Activated CD4-positive, alpha-beta T cell treated with anti-CD3 and anti-CD28 coated beads for 36 hours (primary cell): ENCODE results near the gene GIGYF1. TPM values are rescaled to one million over a fixed set of nuclear protein-coding genes. Genes with fewer than 3 reads are reported as not detected.
A peak's percentile ranks its signal among the peaks of the same experiment; 100 is the strongest.
"Not testable (repeated sequence)": the region's sequence is repeated elsewhere in the genome, so short reads cannot be mapped to it uniquely, and the experiment has no call there.

Experiments used
- ATAC-seq: fragments of 200-7000 bp; cut with Tn5 transposase; one replicate; pipeline ENCODE4 v1.10.0; 2021; ENCODE audit warnings: mild to moderate bottlenecking, moderate library complexity
- CTCF ChIA-PET: fragments of 350-600 bp; sonication (Branson Sonifier 250); formaldehyde crosslinking; loops from one replicate; lab custom pipeline; 2021; ENCODE audit warnings: antibody characterized with exemption; lab: Charles Lee
- POLR2A ChIA-PET: fragments of 350-600 bp; sonication (Branson Sonifier 250); formaldehyde crosslinking; loops from one replicate; lab custom pipeline; 2021; ENCODE audit warnings: antibody characterized with exemption, inconsistent platforms; lab: Charles Lee
- DNase-seq: peaks from one replicate; pipeline ENCODE4 v3.0.0-alpha.2; 2020
- H3K27ac Mint-ChIP-seq: one replicate; pipeline ENCODE4 v1.8.0; 2021; ENCODE audit warnings: mixed read lengths
- H3K27me3 Mint-ChIP-seq: one replicate; pipeline ENCODE4 v1.8.0; 2021; ENCODE audit warnings: mixed read lengths
- H3K36me3 Mint-ChIP-seq: one replicate; pipeline ENCODE4 v1.8.0; 2021; ENCODE audit warnings: low read depth, mixed read lengths
- H3K4me1 Mint-ChIP-seq: one replicate; pipeline ENCODE4 v1.8.0; 2021; ENCODE audit warnings: mixed read lengths
- H3K4me3 Mint-ChIP-seq: one replicate; pipeline ENCODE4 v1.8.0; 2021; ENCODE audit warnings: mild to moderate bottlenecking, moderate library complexity, mixed read lengths
- H3K9me3 Mint-ChIP-seq: one replicate; pipeline ENCODE4 v1.8.0; 2021; ENCODE audit warnings: low read depth, mixed read lengths
- intact Hi-C, 2 experiments: fragments of 100-400 bp; cut with DNase I in 1 of 2; cut with micrococcal nuclease in 1 of 2; formaldehyde crosslinking; loops; one replicate each; pipeline versions ENCODE4 v1.14.2 to v1.15.1; 2022 to 2024; cut with DNase I, micrococcal nuclease
- total RNA-seq, 2 experiments: library from RNA; stranded (reverse); gene quantifications; one replicate each; pipeline ENCODE4 v1.2.3, GENCODE V29; 2021

GIGYF1 gene
- total RNA-seq, 2 experiments from 2014 or later = 40.3 to 40.9 TPM

DNA sequence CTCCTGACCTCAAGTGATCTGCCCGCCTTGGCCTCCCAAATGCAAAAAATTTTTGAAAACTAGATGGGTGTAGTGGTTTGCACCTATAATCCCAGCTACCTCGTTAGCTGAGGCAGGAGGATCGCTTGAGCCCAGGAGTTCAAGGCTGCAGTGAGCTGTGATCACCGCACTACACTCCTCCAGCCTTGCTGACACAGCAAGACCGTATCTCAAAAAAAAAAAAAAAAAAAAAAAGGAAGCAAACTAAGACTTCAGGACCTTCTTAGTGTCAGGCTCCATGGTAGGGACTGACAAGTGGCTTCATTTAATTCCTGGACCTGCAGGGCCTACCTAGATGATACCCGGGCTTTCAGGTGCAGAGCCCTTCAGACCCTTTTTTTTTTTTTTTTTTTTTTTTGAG is 14.3 kb upstream of the GIGYF1 start:
- intact Hi-C loops = loop anchor here (5.0 kb wide), 4 partner anchors 129 to 509 kb away; partner anchors contain the start of genes PLOD3 (in 1 of the 2), TRIM56 (in 1 of the 2) and ZNHIT1 (in 1 of the 2)
- Mint-ChIP-seq H3K27ac (no peak overlapping the region), H3K4me1 (peaks cover 12% of the 10 kb centered on the region), H3K36me3 (peaks cover 12% of the 10 kb centered on the region), H3K9me3 (no peaks in the 10 kb centered on the region), H3K4me3 (no peak overlapping the region), H3K27me3 (no peaks in the 10 kb centered on the region)
- DNase-seq (no peak), ATAC-seq (no peak)
- POLR2A ChIA-PET = interaction anchor here (0.6 kb wide), 1 partner anchor 170 kb away, joined by 3 read pairs; the partner anchor contains the start of gene AGFG2
- CTCF ChIA-PET = interaction anchor here (2.0 kb wide), 1 partner anchor 17 kb away, joined by 11 read pairs; no protein-coding TSS in a partner anchor

DNA sequence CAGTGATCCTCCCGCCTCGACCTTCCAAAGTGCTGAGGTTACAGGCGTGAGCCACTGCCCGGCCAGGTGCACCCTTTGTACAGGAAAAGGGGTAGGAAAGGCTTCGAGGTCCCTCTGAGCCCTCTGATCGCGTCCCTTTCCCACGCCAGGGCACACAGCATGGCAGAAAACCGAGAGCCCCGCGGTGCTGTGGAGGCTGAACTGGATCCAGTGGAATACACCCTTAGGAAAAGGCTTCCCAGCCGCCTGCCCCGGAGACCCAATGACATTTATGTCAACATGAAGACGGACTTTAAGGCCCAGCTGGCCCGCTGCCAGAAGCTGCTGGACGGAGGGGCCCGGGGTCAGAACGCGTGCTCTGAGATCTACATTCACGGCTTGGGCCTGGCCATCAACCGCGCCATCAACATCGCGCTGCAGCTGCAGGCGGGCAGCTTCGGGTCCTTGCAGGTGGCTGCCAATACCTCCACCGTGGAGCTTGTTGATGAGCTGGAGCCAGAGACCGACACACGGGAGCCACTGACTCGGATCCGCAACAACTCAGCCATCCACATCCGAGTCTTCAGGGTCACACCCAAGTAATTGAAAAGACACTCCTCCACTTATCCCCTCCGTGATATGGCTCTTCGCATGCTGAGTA is 12.7 kb upstream of the GIGYF1 start:
- Mint-ChIP-seq H3K27ac (peak overlapping the region; percentile 96), H3K27me3 (no peaks in the 10 kb centered on the region), H3K4me3 (peak overlapping the region; percentile 96), H3K36me3 (peaks cover 12% of the 10 kb centered on the region), H3K9me3 (no peaks in the 10 kb centered on the region), H3K4me1 (peaks cover 12% of the 10 kb centered on the region)
- ChIA-PET POLR2A (interaction anchor here (1.0 kb wide), 2 partner anchors 435 to 511 kb away, joined by 3 to 4 read pairs; partner anchors contain the start of gene ZNHIT1), CTCF (interaction anchor here (0.7 to 3.6 kb wide), 8 partner anchors 13 to 272 kb away, joined by 3 to 104 read pairs (median 17); partner anchors contain the start of genes GIGYF1, MOSPD3 and SLC12A9)
- intact Hi-C loops = loop anchor here (1.0 to 5.0 kb wide), 9 partner anchors 12 to 511 kb away; partner anchors contain the start of genes FBXO24 (in 1 of the 2), GIGYF1 (in 1 of the 2), LRCH4 (in 1 of the 2) and MOSPD3 (in 1 of the 2)
- DNase-seq (no peak), ATAC-seq (no peak)

DNA sequence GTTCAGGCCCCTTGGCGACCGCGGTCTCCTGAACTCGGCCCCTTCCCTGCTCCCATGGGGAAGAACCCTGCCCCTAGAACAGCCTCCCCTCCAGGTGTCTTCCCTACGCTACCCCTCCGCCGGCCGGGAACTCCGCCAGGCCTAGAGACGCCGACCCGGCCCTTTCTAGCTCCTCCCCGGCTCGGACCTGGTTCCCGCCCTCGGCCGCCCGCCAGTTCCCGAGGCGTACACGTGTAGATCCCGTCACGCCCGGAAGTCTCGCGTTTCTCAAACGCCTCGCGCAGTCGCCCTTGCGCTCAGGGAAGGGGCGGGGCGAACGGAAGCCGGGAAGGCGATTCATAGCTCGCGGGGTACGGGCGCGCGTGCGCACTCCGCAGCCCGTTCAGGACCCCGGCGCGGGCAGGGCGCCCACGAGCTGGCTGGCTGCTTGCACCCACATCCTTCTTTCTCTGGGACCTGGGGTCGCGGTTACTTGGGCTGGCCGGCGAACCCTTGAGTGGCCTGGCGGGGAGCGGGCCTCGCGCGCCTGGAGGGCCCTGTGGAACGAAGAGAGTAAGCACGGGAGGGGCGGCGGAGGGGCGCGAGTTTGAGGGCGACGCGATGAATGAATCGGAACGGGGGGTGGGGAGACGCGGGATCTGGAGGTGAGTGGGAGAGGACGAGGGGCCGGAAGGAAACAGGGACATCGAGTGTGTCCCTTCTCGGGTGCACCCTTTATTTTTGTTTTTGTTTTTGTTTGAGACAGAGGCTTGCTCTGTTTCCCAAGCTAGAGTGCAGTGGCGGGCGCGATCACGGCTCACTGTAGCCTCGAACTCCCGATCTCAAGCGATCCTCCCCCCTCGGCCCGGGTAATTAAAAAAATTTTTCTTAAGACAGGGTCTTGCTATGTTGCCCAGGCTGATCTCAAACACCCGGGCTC is 12.0 kb upstream of the GIGYF1 start, which contains the start of gene POP7:
TSS of gene POP7 (plus strand) at position 369 of the 919 bp plus-strand sequence. CDS start 710 bp downstream, outside the sequence.
- H3K27ac Mint-ChIP-seq = peak within 1 kb of the TSS; percentile 96
- POLR2A ChIA-PET = interaction anchor here (0.6 to 1.6 kb wide), 22 partner anchors 9 to 604 kb away, joined by 3 to 22 read pairs (median 4); partner anchors contain the start of genes FBXO24, GNB2, LRCH4 and MEPCE
- CTCF ChIA-PET = interaction anchor here (0.6 to 3.6 kb wide), 52 partner anchors 8 to 798 kb away, joined by 3 to 104 read pairs (median 4); partner anchors contain the start of genes AGFG2, FBXO24, GIGYF1 and GPC2
- intact Hi-C loops = loop anchor here (1.0 to 5.0 kb wide), 14 partner anchors 12 to 538 kb away; partner anchors contain the start of genes FBXO24 (in 2 of the 2), GNB2 (in 2 of the 2), LRCH4 (in 2 of the 2) and SLC12A9 (in 2 of the 2)
- H3K9me3 Mint-ChIP-seq = no peaks in the 10 kb centered on the region
- H3K27me3 Mint-ChIP-seq = no peaks in the 10 kb centered on the region
- peak; percentile 99 for DNase-seq
- peaks cover 12% of the 10 kb centered on the region for H3K4me1 Mint-ChIP-seq
- peak; percentile 96 for ATAC-seq
- H3K36me3 Mint-ChIP-seq = peaks cover 12% of the 10 kb centered on the region
- H3K4me3 Mint-ChIP-seq = peak within 1 kb of the TSS; percentile 96

DNA sequence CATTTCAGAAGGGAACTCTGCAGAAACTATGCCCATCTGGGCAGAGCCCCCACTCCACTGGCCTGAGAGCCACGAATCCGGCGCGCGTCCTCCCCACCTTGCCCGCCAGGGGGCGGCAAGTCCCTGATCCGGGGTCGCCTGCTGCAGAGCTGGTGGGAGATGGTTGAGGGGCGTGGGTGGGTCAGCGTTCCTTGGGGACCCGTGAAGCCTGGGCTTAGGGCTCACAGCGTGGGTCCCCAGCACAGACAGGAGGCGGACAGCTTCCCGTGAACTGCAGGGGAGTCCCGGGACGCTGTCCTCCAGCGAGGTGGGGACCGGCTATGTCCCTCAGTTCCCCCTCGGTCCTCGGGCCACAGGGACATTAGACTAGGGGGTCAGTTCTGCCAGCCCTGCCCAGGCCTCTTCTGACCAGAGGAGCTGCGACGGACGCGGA is 11.3 kb upstream of the GIGYF1 start:
- peak; percentile 60 for ATAC-seq
- intact Hi-C loops = loop anchor here (1.0 to 5.0 kb wide), 10 partner anchors 20 to 539 kb away; partner anchors contain the start of genes GNB2 (in 2 of the 2), SLC12A9 (in 2 of the 2), FBXO24 (in 1 of the 2) and LRCH4 (in 1 of the 2)
- CTCF ChIA-PET = interaction anchor here (0.6 to 3.6 kb wide), 45 partner anchors 9 to 1257 kb away, joined by 3 to 104 read pairs (median 4); partner anchors contain the start of genes AGFG2, FBXO24, GIGYF1 and GPC2

DNA sequence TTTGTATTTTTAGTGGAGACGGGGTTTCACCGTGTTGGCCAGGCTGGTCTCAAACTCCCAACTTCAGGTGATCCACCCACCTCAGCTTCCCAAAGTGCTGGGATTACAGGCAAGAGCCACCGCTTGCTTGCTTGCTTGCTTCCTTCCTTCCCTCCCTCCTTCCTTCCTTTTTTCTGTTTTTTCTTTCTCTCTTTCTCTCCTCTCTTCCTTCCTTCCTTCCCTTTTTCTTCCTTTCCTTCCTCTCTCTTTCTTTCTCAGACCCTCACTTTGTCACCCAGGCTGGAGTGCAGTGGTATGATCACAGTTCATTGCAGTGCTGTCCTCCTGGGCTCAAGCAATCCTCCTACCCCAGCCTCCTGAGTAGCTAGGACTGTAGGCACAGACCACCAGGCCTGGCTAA is 7.0 kb upstream of the GIGYF1 start:
- H3K9me3 Mint-ChIP-seq, POLR2A ChIA-PET, H3K4me1 Mint-ChIP-seq, H3K27ac Mint-ChIP-seq, ATAC-seq, H3K36me3 Mint-ChIP-seq, intact Hi-C loops, DNase-seq, H3K4me3 Mint-ChIP-seq, H3K27me3 Mint-ChIP-seq: not testable (repeated sequence)
- CTCF ChIA-PET = interaction anchor here (0.6 to 1.0 kb wide), 3 partner anchors 24 to 380 kb away, joined by 3 read pairs; no protein-coding TSS in a partner anchor

More for the DNA sequence above, 11.3 kb upstream of the GIGYF1 start:
- Mint-ChIP-seq H3K4me1 (peaks cover 12% of the 10 kb centered on the region), H3K27ac (peak overlapping the region; percentile 96), H3K27me3 (no peaks in the 10 kb centered on the region), H3K36me3 (peaks cover 12% of the 10 kb centered on the region), H3K4me3 (peak overlapping the region; percentile 96), H3K9me3 (no peaks in the 10 kb centered on the region)
- POLR2A ChIA-PET = interaction anchor here (0.8 to 1.6 kb wide), 18 partner anchors 9 to 603 kb away, joined by 3 to 22 read pairs (median 5); partner anchors contain the start of genes FBXO24, GNB2, LRCH4 and MEPCE
- DNase-seq = peak; percentile 88

DNA sequence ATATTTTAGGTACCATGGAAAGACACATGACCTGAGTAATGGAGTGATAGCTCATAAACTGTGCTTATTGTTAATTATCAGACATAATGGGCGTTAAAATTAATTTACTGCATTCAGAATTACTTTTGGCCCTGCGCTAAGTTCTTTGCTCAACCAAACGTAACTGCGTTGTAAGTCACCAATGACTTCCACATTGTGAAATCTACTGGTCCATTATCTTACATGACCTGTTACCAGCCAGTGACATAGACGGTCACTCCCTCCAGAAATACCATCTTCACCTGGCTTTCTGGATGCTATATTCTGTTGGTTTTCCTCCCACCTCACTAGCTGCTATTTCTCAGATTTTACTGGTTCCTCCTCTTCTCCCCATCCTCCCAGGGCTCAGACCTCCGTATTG is 5.0 kb upstream of the GIGYF1 start:
- no peak overlapping the region for H3K4me3 Mint-ChIP-seq
- POLR2A ChIA-PET = no interaction called here

DNA sequence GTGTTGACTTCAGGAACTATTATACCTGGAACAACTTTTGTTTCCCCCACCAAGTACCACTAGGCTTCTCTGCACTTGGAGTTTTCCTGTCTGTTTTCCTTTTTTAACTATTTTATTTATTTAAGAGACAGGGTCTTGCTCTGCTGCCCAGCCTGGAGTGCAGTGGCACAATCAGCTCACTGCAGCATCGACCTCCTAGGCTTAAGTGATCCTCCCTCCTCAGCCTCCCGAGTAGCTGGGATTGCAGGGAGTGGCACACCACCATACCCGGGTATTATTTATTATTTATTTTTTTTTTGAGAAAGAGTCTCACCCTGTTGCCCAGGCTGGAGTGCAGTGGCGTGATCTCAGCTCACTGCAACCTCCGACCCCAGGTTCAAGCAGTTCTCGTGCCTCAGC is 2.1 kb upstream of the GIGYF1 start:
- ChIA-PET POLR2A (interaction anchor here (0.7 to 1.2 kb wide), 3 partner anchors 10 to 199 kb away, joined by 3 to 11 read pairs (median 4); partner anchors contain the start of genes FBXO24, LRCH4 and POP7), CTCF (interaction anchor here (0.6 to 7.2 kb wide), 5 partner anchors 9 to 594 kb away, joined by 3 to 104 read pairs (median 4); partner anchors contain the start of gene POP7)
- H3K4me3 Mint-ChIP-seq = no peak overlapping the region
- H3K4me1 Mint-ChIP-seq = peaks cover 29% of the 10 kb centered on the region
- intact Hi-C loops = loop anchor here in 1 of 2 experiments (10.0 kb wide), 1 partner anchor 231 kb away; the partner anchor contains the start of gene SPACDR
- peaks cover 3% of the 10 kb centered on the region for H3K27me3 Mint-ChIP-seq
- H3K9me3 Mint-ChIP-seq = no peaks in the 10 kb centered on the region
- H3K27ac Mint-ChIP-seq = peak overlapping the region; percentile 59
- no peak for ATAC-seq
- peaks cover 11% of the 10 kb centered on the region for H3K36me3 Mint-ChIP-seq
- DNase-seq = no peak

More for the DNA sequence above, 5.0 kb upstream of the GIGYF1 start:
- intact Hi-C loops = loop anchor here in 1 of 2 experiments (10.0 kb wide), 1 partner anchor 234 kb away; the partner anchor contains the start of gene SPACDR
- H3K4me1 Mint-ChIP-seq = peaks cover 13% of the 10 kb centered on the region
- CTCF ChIA-PET = interaction anchor here (0.8 to 1.1 kb wide), 2 partner anchors 10 to 202 kb away, joined by 4 to 6 read pairs; no protein-coding TSS in a partner anchor
- no peaks in the 10 kb centered on the region for H3K9me3 Mint-ChIP-seq
- DNase-seq = no peak
- H3K27ac Mint-ChIP-seq = no peak overlapping the region
- peaks cover 3% of the 10 kb centered on the region for H3K27me3 Mint-ChIP-seq
- H3K36me3 Mint-ChIP-seq = no peaks in the 10 kb centered on the region
- no peak for ATAC-seq

DNA sequence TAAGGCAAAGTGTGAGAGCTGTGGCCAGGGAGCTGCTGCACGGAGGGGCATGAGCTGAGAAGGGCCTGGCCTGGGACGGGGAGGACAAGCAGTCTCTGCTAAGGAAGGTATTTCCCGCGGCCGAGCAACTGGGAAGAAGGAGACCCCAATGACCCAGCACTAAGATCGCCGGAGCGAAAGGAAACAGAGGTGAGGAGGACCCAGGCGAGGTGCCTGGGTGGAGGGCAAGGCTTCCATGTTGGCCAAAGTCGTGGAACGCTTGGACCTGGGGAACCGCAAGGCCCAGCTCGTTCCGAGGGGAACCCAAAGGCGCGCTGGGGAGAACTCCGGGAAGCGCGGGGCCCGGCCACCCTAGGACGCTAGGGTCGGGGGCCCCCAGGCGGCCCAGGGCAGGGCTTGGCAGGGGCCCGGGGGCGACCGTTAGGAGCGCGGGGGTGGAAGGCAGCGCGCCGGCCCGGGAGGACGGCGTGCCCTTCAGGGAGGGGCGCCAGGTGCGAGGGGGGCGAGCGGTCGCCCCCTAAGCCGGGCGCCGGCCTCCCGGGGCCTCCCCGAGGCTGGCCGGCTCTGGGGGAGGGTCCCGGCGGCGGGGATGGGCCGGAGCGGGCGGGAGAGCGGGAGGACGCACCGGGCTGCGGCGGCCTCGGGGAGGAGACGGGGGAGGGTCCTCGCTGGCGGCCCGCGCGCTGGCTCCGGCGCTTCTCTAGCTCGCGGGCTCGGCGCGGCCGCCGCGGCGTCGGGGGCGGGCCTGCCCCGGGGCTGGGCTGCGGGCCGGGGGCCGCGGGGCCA is 545 bp downstream of the GIGYF1 start:
- DNase-seq (no peak), ATAC-seq (peak; percentile 42)
- peak overlapping the region; percentile 88 for H3K27ac Mint-ChIP-seq
- H3K36me3 Mint-ChIP-seq = peaks cover 15% of the 10 kb centered on the region
- peaks cover 43% of the 10 kb centered on the region for H3K4me1 Mint-ChIP-seq
- H3K27me3 Mint-ChIP-seq = no peaks in the 10 kb centered on the region
- ChIA-PET POLR2A (interaction anchor here (0.6 to 1.1 kb wide), 7 partner anchors 12 to 282 kb away, joined by 3 to 5 read pairs (median 4); partner anchors contain the start of genes MOSPD3, POP7 and SRRT), CTCF (interaction anchor here (0.6 to 7.2 kb wide), 17 partner anchors 12 to 267 kb away, joined by 3 to 104 read pairs (median 6); partner anchors contain the start of genes FBXO24, LRCH4, POP7 and SLC12A9)
- H3K4me3 Mint-ChIP-seq = peak overlapping the region; percentile 89
- intact Hi-C loops = loop anchor here (1.0 to 10.0 kb wide), 13 partner anchors 13 to 536 kb away; partner anchors contain the start of genes MOSPD3 (in 2 of the 2), FBXO24 (in 1 of the 2), LRCH4 (in 1 of the 2) and POP7 (in 1 of the 2)
- no peaks in the 10 kb centered on the region for H3K9me3 Mint-ChIP-seq

DNA sequence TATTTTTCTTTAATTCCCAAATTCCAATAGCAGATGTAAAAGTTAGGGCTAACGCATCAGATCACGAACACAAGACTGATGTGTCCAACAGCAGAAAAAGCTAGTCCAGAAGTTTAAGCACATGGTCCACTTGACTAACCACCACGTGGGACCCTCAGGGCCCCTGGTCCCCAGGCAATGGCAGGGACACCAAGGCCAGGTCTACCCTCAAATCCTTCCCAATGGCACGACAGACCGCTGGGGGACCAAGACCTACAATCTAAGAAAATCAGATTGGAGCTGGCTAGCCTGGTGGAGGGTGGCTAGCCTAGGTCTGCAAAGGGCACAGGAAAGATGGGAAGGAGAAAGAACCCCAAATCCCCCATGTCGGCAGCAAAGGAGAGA is 1.5 kb downstream of the GIGYF1 start:
- POLR2A ChIA-PET = interaction anchor here (0.6 to 1.1 kb wide), 5 partner anchors 13 to 262 kb away, joined by 3 to 4 read pairs (median 4); partner anchors contain the start of genes MOSPD3, POP7 and SRRT
- Mint-ChIP-seq H3K27ac (peak overlapping the region; percentile 88), H3K9me3 (no peaks in the 10 kb centered on the region), H3K27me3 (no peaks in the 10 kb centered on the region), H3K4me3 (peak overlapping the region; percentile 89), H3K36me3 (peaks cover 15% of the 10 kb centered on the region), H3K4me1 (peaks cover 48% of the 10 kb centered on the region)
- no peak for DNase-seq
- CTCF ChIA-PET = interaction anchor here (0.6 to 7.2 kb wide), 20 partner anchors 12 to 642 kb away, joined by 3 to 104 read pairs (median 6); partner anchors contain the start of genes FBXO24, LRCH4, MOSPD3 and POP7
- ATAC-seq = no peak
- intact Hi-C loops = loop anchor here (2.0 to 10.0 kb wide), 6 partner anchors 18 to 535 kb away; partner anchors contain the start of genes MOSPD3 (in 1 of the 2), SPACDR (in 1 of the 2) and TRAPPC14 (in 1 of the 2)
